GM23338 (cell line): ENCODE results near the gene PET117. TPM values are rescaled to one million over a fixed set of nuclear protein-coding genes. Genes with fewer than 3 reads are reported as not detected.
"Not testable (repeated sequence)": the region's sequence is repeated elsewhere in the genome, so short reads cannot be mapped to it uniquely, and the experiment has no call there.

Experiments used
- ATAC-seq: fragments of 200-7000 bp; cut with Tn5 transposase; 3 replicates; pipeline ENCODE4 v1.9.1; 2020
- DNase-seq: peaks from one replicate; pipeline ENCODE4 v3.0.0-alpha.2; 2015; ENCODE audit warnings: low spot score
- H2AFZ ChIP-seq: fragments of 200-600 bp; sonication (generic); 2 replicates; pipeline ENCODE4 v1.8.0; 2016; ENCODE audit warnings: antibody characterized with exemption, mild to moderate bottlenecking, moderate library complexity
- H3F3A ChIP-seq: fragments of 200-600 bp; sonication (generic); replicated peaks from 2 replicates; pipeline ENCODE4 v1.8.0; 2017; ENCODE audit warnings: antibody characterized with exemption, mixed run types, low read depth
- H3K27ac ChIP-seq: fragments of 200-600 bp; sonication (generic); 2 replicates; pipeline ENCODE4 v1.6.1; 2016; ENCODE audit warnings: low read depth
- H3K27me3 ChIP-seq: fragments of 200-600 bp; sonication (generic); 2 replicates; pipeline ENCODE4 v1.8.0; 2016; ENCODE audit warnings: mild to moderate bottlenecking, mixed run types, moderate library complexity; ENCODE audit not compliant: insufficient read depth
- H3K36me3 ChIP-seq: fragments of 200-600 bp; sonication (generic); 2 replicates; pipeline ENCODE4 v1.8.0; 2016; ENCODE audit warnings: mild to moderate bottlenecking; ENCODE audit not compliant: insufficient read depth
- H3K4me1 ChIP-seq: fragments of 200-600 bp; sonication (generic); 2 replicates; pipeline ENCODE4 v1.8.0; 2016; ENCODE audit warnings: mild to moderate bottlenecking, moderate library complexity; ENCODE audit not compliant: insufficient read depth
- H3K4me2 ChIP-seq: fragments of 200-600 bp; sonication (generic); 2 replicates; pipeline ENCODE4 v1.7.1; 2017; ENCODE audit warnings: mixed run types
- H3K4me3 ChIP-seq: fragments of 200-600 bp; sonication (generic); 2 replicates; pipeline ENCODE4 v1.6.1; 2016; ENCODE audit warnings: mixed run types
- H3K79me2 ChIP-seq: fragments of 200-600 bp; sonication (generic); replicated peaks from 2 replicates; pipeline ENCODE4 v1.8.0; 2017; ENCODE audit warnings: mild to moderate bottlenecking; ENCODE audit not compliant: insufficient read depth
- H3K9me2 ChIP-seq: fragments of 200-600 bp; sonication (generic); 2 replicates; pipeline ENCODE4 v1.8.0; 2017; ENCODE audit not compliant: insufficient read depth
- H4K20me1 ChIP-seq: fragments of 200-600 bp; sonication (generic); replicated peaks from 2 replicates; pipeline ENCODE4 v1.8.0; 2017; ENCODE audit warnings: mild to moderate bottlenecking; ENCODE audit not compliant: insufficient read depth
- H3K27ac Mint-ChIP-seq: 2 replicates; pipeline ENCODE4 v1.8.0; 2020; ENCODE audit warnings: inconsistent platforms, mild to moderate bottlenecking, moderate library complexity, mixed read lengths
- H3K27me3 Mint-ChIP-seq: 3 replicates; pipeline ENCODE4 v1.8.0; 2022; ENCODE audit warnings: low read depth, mild to moderate bottlenecking, moderate library complexity, mixed read lengths, inconsistent platforms; ENCODE audit not compliant: insufficient read depth, poor library complexity
- H3K36me3 Mint-ChIP-seq: 3 replicates; pipeline ENCODE4 v1.8.0; 2021; ENCODE audit warnings: low read depth, mild to moderate bottlenecking, inconsistent platforms, moderate library complexity, mixed read lengths
- H3K4me1 Mint-ChIP-seq: 3 replicates; pipeline ENCODE4 v1.8.0; 2020; ENCODE audit warnings: mild to moderate bottlenecking, inconsistent platforms, mixed read lengths
- H3K4me3 Mint-ChIP-seq: 3 replicates; pipeline ENCODE4 v1.8.0; 2021; ENCODE audit warnings: moderate library complexity, mild to moderate bottlenecking, inconsistent platforms, mixed read lengths
- H3K9me3 Mint-ChIP-seq: 3 replicates; pipeline ENCODE4 v1.8.0; 2020; ENCODE audit warnings: moderate library complexity, mild to moderate bottlenecking, inconsistent platforms, mixed read lengths
- EZH2 ChIP-seq: fragments of 200-600 bp; sonication (generic); IDR thresholded peaks from one replicate; pipeline ENCODE4 v1.8.0; 2017; ENCODE audit warnings: antibody characterized with exemption, mild to moderate bottlenecking, low read depth; ENCODE audit not compliant: unreplicated experiment
- JUNB ChIP-seq: IDR thresholded peaks from one replicate; pipeline ENCODE4 v1.6.1; 2016; ENCODE audit warnings: antibody characterized with exemption; ENCODE audit not compliant: unreplicated experiment
- NANOG ChIP-seq: IDR thresholded peaks from 2 replicates; pipeline ENCODE4 v1.6.1; 2016; ENCODE audit warnings: antibody characterized with exemption, borderline replicate concordance
- polyA plus RNA-seq: library from polyadenylated mRNA; unstranded; fragments of >200 nt; fragmentation: Nextera tagmentation; extraction: Ambion mirVana; gene quantifications from 2 replicates; pipeline ENCODE4 v1.2.1, GENCODE V29; 2016
- total RNA-seq: library from RNA; depleted of rRNA; stranded (reverse); fragments of >200 nt; shearing (Covaris generic); gene quantifications from 2 replicates; pipeline ENCODE4 v1.2.3, GENCODE V29; 2014
- TF ChIP-seq, protein P1 (sequence below), 2 experiments: fragments of 200-600 bp in 1 of 2; sonication (generic) in 1 of 2; conservative IDR thresholded peaks; 2 replicates each; pipeline versions ENCODE4 v1.5.1 to v1.6.1; 2016 to 2017; ENCODE audit warnings: antibody characterized with exemption in 2 of 2, low read depth in 2 of 2, mild to moderate bottlenecking in 2 of 2, moderate library complexity in 1 of 2
- TF ChIP-seq, protein P2 (sequence below): fragments of 250-450 bp; sonication (Bioruptor Pico); IDR thresholded peaks from 2 replicates; pipeline ENCODE4 v1.5.0; 2020; ENCODE audit warnings: mild to moderate bottlenecking, moderate library complexity

Gene PET117
- total and polyA plus RNA-seq, 2 experiments from 2014 or later = 21.7 to 41.9 TPM

DNA sequence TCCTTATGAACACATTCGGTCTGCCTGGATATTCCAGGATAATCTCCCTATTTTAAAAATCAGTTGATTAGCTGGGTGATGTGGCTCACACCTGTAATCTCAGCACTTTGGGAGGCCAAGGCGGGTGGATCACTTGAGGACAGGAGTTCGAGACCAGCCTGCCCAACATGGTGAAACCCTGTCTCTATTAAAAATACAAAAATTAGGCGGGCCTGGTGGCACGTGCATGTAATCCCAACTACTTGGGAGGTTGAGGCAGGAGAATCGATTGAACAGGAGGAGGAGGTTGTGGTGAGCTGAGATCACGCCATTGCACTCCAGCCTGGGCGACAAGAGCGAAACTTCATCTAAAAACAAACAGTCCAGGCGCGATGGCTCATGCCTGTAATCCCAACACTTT lies 48.8 kb upstream of the PET117 start:
- H3K27me3 ChIP-seq, H3F3A ChIP-seq, H3K4me1 ChIP-seq, H3K4me2 ChIP-seq, H3K9me2 ChIP-seq, H4K20me1 ChIP-seq, H3K36me3 Mint-ChIP-seq, H3K27me3 Mint-ChIP-seq, H3K4me3 ChIP-seq, H3K27ac ChIP-seq, H3K4me1 Mint-ChIP-seq, DNase-seq, ATAC-seq, H3K36me3 ChIP-seq, H2AFZ ChIP-seq, H3K4me3 Mint-ChIP-seq, H3K9me3 Mint-ChIP-seq, H3K27ac Mint-ChIP-seq, H3K79me2 ChIP-seq: not testable (repeated sequence)

DNA sequence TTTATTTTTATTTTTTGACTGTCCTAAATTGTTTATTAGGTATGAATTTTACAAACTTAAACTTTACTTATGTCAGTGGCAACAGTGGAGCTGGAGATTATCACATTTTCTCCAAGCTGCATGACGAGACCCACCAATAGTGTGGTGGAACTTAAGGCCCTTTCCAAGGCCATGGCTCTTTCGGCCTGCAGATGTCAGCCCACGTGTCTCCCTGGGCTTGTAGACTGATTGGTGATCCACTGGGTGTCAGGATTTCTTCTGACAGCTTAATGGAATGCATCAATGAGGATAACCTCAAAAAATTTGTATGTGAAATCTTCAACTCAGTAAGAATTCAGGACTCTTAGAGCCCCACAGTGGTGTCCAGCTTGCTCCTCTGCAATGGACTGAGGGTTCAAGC lies 47.6 kb upstream of the PET117 start:
- Mint-ChIP-seq H3K36me3 (no peaks in the 10 kb centered on the region), H3K4me3 (no peak overlapping the region), H3K4me1 (peaks cover 6% of the 10 kb centered on the region; the same call in 2 of the 3 replicates), H3K27ac (no peak overlapping the region), H3K9me3 (no peaks in the 10 kb centered on the region), H3K27me3 (peaks cover 5% of the 10 kb centered on the region)
- Histone ChIP-seq H3K27ac (no peak overlapping the region), H3K9me2 (no peaks in the 10 kb centered on the region), H3K36me3 (no peaks in the 10 kb centered on the region), H3K27me3 (no peaks in the 10 kb centered on the region), H2AFZ (no peak overlapping the region), H3K4me3 (no peak overlapping the region), H3K4me1 (no peaks in the 10 kb centered on the region), H3K79me2 (no peaks in the 10 kb centered on the region), H4K20me1 (no peaks in the 10 kb centered on the region), H3F3A (no peaks in the 10 kb centered on the region), H3K4me2 (no peak overlapping the region)
- DNase-seq (no peak), ATAC-seq (no peak)
- TF ChIP-seq JUNB = no peak
- TF ChIP-seq NANOG = no peak
- TF ChIP-seq, protein P1, sequence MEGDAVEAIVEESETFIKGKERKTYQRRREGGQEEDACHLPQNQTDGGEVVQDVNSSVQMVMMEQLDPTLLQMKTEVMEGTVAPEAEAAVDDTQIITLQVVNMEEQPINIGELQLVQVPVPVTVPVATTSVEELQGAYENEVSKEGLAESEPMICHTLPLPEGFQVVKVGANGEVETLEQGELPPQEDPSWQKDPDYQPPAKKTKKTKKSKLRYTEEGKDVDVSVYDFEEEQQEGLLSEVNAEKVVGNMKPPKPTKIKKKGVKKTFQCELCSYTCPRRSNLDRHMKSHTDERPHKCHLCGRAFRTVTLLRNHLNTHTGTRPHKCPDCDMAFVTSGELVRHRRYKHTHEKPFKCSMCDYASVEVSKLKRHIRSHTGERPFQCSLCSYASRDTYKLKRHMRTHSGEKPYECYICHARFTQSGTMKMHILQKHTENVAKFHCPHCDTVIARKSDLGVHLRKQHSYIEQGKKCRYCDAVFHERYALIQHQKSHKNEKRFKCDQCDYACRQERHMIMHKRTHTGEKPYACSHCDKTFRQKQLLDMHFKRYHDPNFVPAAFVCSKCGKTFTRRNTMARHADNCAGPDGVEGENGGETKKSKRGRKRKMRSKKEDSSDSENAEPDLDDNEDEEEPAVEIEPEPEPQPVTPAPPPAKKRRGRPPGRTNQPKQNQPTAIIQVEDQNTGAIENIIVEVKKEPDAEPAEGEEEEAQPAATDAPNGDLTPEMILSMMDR (conservative IDR thresholded peaks at IDR 0.05; ENCODE audit: low read depth in 2 of 2) = peak in 1 of 2 experiments; percentile 23; a peak in 2 of 4 replicates
- TF ChIP-seq, protein P2, sequence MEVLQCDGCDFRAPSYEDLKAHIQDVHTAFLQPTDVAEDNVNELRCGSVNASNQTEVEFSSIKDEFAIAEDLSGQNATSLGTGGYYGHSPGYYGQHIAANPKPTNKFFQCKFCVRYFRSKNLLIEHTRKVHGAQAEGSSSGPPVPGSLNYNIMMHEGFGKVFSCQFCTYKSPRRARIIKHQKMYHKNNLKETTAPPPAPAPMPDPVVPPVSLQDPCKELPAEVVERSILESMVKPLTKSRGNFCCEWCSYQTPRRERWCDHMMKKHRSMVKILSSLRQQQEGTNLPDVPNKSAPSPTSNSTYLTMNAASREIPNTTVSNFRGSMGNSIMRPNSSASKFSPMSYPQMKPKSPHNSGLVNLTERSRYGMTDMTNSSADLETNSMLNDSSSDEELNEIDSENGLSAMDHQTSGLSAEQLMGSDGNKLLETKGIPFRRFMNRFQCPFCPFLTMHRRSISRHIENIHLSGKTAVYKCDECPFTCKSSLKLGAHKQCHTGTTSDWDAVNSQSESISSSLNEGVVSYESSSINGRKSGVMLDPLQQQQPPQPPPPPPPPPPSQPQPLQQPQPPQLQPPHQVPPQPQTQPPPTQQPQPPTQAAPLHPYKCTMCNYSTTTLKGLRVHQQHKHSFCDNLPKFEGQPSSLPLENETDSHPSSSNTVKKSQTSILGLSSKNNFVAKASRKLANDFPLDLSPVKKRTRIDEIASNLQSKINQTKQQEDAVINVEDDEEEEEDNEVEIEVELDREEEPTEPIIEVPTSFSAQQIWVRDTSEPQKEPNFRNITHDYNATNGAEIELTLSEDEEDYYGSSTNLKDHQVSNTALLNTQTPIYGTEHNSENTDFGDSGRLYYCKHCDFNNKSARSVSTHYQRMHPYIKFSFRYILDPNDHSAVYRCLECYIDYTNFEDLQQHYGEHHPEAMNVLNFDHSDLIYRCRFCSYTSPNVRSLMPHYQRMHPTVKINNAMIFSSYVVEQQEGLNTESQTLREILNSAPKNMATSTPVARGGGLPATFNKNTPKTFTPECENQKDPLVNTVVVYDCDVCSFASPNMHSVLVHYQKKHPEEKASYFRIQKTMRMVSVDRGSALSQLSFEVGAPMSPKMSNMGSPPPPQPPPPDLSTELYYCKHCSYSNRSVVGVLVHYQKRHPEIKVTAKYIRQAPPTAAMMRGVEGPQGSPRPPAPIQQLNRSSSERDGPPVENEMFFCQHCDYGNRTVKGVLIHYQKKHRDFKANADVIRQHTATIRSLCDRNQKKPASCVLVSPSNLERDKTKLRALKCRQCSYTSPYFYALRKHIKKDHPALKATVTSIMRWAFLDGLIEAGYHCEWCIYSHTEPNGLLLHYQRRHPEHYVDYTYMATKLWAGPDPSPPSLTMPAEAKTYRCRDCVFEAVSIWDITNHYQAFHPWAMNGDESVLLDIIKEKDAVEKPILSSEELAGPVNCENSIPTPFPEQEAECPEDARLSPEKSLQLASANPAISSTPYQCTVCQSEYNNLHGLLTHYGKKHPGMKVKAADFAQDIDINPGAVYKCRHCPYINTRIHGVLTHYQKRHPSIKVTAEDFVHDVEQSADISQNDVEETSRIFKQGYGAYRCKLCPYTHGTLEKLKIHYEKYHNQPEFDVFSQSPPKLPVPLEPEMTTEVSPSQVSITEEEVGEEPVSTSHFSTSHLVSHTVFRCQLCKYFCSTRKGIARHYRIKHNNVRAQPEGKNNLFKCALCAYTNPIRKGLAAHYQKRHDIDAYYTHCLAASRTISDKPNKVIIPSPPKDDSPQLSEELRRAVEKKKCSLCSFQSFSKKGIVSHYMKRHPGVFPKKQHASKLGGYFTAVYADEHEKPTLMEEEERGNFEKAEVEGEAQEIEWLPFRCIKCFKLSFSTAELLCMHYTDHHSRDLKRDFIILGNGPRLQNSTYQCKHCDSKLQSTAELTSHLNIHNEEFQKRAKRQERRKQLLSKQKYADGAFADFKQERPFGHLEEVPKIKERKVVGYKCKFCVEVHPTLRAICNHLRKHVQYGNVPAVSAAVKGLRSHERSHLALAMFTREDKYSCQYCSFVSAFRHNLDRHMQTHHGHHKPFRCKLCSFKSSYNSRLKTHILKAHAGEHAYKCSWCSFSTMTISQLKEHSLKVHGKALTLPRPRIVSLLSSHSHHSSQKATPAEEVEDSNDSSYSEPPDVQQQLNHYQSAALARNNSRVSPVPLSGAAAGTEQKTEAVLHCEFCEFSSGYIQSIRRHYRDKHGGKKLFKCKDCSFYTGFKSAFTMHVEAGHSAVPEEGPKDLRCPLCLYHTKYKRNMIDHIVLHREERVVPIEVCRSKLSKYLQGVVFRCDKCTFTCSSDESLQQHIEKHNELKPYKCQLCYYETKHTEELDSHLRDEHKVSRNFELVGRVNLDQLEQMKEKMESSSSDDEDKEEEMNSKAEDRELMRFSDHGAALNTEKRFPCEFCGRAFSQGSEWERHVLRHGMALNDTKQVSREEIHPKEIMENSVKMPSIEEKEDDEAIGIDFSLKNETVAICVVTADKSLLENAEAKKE = no peak
- TF ChIP-seq EZH2 = no peak
